Stimulated activated CD4-positive, alpha-beta T cell treated with anti-CD3 and anti-CD28 coated beads, Interleukin-4, amount 100 ng/mL, for 48 hours (primary cell): ENCODE data around the gene RAB4A.
"Not testable (repeated sequence)": the region's sequence is repeated elsewhere in the genome, so short reads cannot be mapped to it uniquely, and the experiment has no call there.

Experiments
- DNase-seq, 2 donors: peaks; one replicate each; pipeline ENCODE4 v3.0.0-alpha.2; 2020; ENCODE audit warnings: low read depth in 2 of 2

Gene RAB4A

GRCh38 chr1:229272164-229273158 is 1.6 kb downstream of the RAB4A start:
- DNase-seq, result no peak

GRCh38 chr1:229273507-229274232 is 2.8 kb downstream of the RAB4A start:
- no peak for DNase-seq

GRCh38 chr1:229275005-229275404 is 4.1 kb downstream of the RAB4A start:
- no peak for DNase-seq

GRCh38 chr1:229278120-229278741 is 7.3 kb downstream of the RAB4A start:
- no peak for DNase-seq

GRCh38 chr1:229279242-229279641 is 8.3 kb downstream of the RAB4A start:
- no peak for DNase-seq

GRCh38 chr1:229280037-229280828 is 9.3 kb downstream of the RAB4A start:
- DNase-seq, result no peak

DNA sequence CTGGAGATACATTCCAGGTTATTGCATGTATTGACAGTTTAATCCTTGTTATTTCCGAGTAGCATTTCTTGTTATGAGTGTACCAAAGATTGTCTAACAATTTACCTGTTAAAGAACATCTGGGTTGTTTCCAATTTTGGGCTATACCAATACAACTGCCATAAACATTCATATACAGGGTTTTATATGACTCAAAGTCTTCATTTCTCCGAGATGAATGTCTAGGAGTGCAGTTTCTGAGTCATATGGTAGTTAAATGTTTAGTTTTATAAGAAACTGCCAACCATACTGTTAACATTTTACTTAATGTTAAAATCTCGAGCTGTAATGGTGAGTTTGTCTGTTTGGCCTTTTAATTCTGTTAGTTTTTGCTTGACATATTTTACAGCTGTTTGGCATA is 10.0 kb downstream of the RAB4A start:
- DNase-seq, result no peak

GRCh38 chr1:229281339-229281926 is 10.5 kb downstream of the RAB4A start:
- DNase-seq, result no peak

DNA sequence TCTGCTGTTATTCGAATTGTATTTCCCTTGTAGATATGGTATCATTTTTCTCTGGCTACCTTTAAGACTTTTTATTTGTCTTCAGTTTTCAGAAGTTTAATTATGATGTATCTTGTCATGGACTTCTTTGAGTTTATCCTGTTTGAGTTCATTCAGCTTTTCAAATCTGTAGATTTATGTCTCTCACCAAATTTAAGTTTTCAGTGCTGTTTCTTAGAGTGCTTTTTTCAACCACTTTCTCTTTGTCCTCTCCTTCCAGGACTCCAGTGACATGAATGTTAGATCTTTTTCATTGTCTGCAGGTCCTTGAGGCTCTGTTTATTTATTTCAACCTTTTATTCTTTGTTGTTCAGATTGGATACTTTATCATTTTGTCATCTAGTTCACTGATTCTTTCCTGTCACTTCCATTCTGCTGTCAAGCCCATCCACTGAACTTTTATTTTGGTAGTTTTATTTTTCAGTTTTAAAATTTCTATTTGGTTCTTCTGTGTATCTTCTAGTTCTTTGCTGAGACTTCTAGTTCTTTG is 11.4 kb downstream of the RAB4A start:
- no peak for DNase-seq

- no peak for DNase-seq
Observed at GRCh38 chr1:229283183-229283611, 12.3 kb downstream of the RAB4A start.

DNA sequence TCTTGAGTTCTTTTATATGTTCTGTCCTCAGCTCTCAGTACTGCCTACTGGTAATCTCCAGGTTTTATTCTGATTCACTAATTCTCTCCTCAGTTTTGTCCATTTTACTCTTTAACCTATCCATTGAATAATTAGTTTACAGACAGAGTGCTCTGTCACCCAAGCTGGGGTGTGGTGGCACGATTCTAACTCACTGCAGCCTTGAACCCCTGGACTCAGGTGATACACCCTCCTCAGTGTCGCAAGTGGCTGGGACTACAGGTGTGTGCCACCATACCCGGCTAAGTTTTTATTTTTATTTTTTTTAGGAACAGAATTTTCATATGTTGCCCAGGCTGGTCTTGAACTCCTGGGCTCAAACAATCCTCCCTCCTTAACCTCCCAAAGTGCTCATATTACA is 14.0 kb downstream of the RAB4A start:
- DNase-seq, result no peak

- no peak for DNase-seq
Observed at GRCh38 chr1:229285440-229285839, 14.5 kb downstream of the RAB4A start.

GRCh38 chr1:229286099-229286766 is 15.3 kb downstream of the RAB4A start:
- DNase-seq, result no peak

- DNase-seq, result no peak
Observed at GRCh38 chr1:229287267-229287666, 16.4 kb downstream of the RAB4A start.

DNA sequence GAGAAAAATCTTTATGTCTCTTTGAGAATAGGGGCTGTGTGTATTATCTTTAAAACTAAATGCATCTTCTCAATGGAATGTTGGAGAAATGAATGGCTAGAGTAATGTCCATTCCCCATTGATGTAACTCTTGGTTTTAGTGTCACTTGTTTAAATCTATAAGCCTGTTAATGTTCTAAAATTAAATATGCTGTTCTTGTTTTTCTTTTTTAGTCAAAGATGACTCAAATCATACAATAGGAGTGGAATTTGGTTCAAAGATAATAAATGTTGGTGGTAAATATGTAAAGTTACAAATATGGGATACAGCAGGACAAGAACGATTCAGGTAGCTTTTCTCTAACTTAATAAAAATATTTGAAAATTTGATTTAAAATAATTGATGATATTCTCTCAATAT is 17.6 kb downstream of the RAB4A start:
- no peak for DNase-seq

GRCh38 chr1:229291686-229292085 is 20.8 kb downstream of the RAB4A start:
- not testable (repeated sequence) for DNase-seq

- DNase-seq, result no peak
Observed at GRCh38 chr1:229293528-229294204, 22.8 kb downstream of the RAB4A start.

DNA sequence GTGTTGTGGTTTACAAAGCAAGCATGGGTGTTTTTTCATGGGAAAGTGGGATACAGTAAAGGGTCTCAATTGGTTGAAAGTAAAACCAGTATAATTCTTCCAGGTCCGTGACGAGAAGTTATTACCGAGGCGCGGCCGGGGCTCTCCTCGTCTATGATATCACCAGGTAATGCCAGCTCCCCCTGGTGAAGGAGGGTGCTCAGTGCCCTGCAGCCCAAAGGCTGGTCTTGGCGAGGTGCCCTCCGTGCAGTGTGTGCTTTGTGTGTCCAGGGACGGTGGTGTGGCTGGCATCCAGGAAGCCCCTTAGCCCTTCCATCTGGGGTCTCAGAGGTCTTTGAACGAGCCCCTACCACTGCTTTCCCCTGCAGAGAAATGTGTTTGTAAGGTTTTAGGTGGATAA is 24.8 kb downstream of the RAB4A start:
- DNase-seq, result no peak

GRCh38 chr1:229296541-229296941 is 25.6 kb downstream of the RAB4A start:
- no peak for DNase-seq

- no peak for DNase-seq
Observed at GRCh38 chr1:229297746-229298145, 26.8 kb downstream of the RAB4A start.
